ENCODE measurements around the gene OLFM2. TPM values are rescaled to one million over a fixed set of nuclear protein-coding genes. Genes with fewer than 3 reads are reported as not detected.
"Not testable (repeated sequence)": the region's sequence is repeated elsewhere in the genome, so short reads cannot be mapped to it uniquely, and the experiment has no call there.

Gene OLFM2
- total RNA-seq, 3 donors from 2014 or later: 7.2 to 42.6 (median 8.8) TPM

GRCh38 chr19:9953802-9954542 is 17.7 kb upstream of the OLFM2 start:
- H3K36me3 ChIP-seq: no peaks in the 10 kb centered on the region
- H3K9me3 ChIP-seq: no peaks in the 10 kb centered on the region
- no peak overlapping the region for H3K4me3 ChIP-seq
- H3K4me1 ChIP-seq: no peaks in the 10 kb centered on the region
- H3K27me3 ChIP-seq: no peaks in the 10 kb centered on the region
- no peak overlapping the region for H3K27ac ChIP-seq
- TF ChIP-seq POLR2AphosphoS5 (IDR thresholded peaks at IDR 0.05) (no peak), CTCF (IDR thresholded peaks at IDR 0.05) (no peak), POLR2A (IDR thresholded peaks at IDR 0.05) (no peak)
- no peak for DNase-seq (ENCODE audit: low spot score in 2 of 2)
- intact Hi-C loops (cut with DNase I; ENCODE audit: low total_unique reads): no loop called here

- Histone ChIP-seq H3K4me3 (no peak overlapping the region), H3K36me3 (no peaks in the 10 kb centered on the region), H3K27ac (no peak overlapping the region), H3K9me3 (no peaks in the 10 kb centered on the region), H3K27me3 (no peaks in the 10 kb centered on the region), H3K4me1 (no peaks in the 10 kb centered on the region)
- TF ChIP-seq POLR2AphosphoS5 (IDR thresholded peaks at IDR 0.05): no peak
- no peak for TF ChIP-seq CTCF (IDR thresholded peaks at IDR 0.05)
- intact Hi-C loops (cut with DNase I; ENCODE audit: low total_unique reads): no loop called here
- DNase-seq (ENCODE audit: low spot score in 2 of 2): no peak
Observed at GRCh38 chr19:9952276-9952675, 16.0 kb upstream of the OLFM2 start.

- Histone ChIP-seq H3K27me3 (no peaks in the 10 kb centered on the region), H3K4me1 (no peaks in the 10 kb centered on the region), H3K9me3 (no peaks in the 10 kb centered on the region), H3K36me3 (no peaks in the 10 kb centered on the region), H3K4me3 (no peak overlapping the region), H3K27ac (no peak overlapping the region)
- no peak for DNase-seq (ENCODE audit: low spot score in 2 of 2)
- TF ChIP-seq POLR2AphosphoS5 (IDR thresholded peaks at IDR 0.05) (no peak), CTCF (IDR thresholded peaks at IDR 0.05) (no peak), POLR2A (IDR thresholded peaks at IDR 0.05) (no peak)
- intact Hi-C loops (cut with DNase I; ENCODE audit: low total_unique reads): no loop called here
Observed at GRCh38 chr19:9947441-9947840, 11.1 kb upstream of the OLFM2 start.

GRCh38 chr19:9946528-9947125 is 10.3 kb upstream of the OLFM2 start:
- H3K4me1 ChIP-seq; H3K36me3 ChIP-seq; H3K4me3 ChIP-seq; H3K27me3 ChIP-seq; intact Hi-C loops (cut with DNase I; ENCODE audit: low total_unique reads); DNase-seq (ENCODE audit: low spot score in 2 of 2); H3K27ac ChIP-seq; H3K9me3 ChIP-seq: not testable (repeated sequence)

- H3K4me1 ChIP-seq: no peaks in the 10 kb centered on the region
- H3K27ac ChIP-seq: peak overlapping the region; percentile 54 to 65
- no peak for TF ChIP-seq CTCF (IDR thresholded peaks at IDR 0.05)
- TF ChIP-seq POLR2A (IDR thresholded peaks at IDR 0.05): no peak
- TF ChIP-seq POLR2AphosphoS5 (IDR thresholded peaks at IDR 0.05): peak; percentile 40 to 70 (median 66)
- no peaks in the 10 kb centered on the region for H3K36me3 ChIP-seq
- H3K27me3 ChIP-seq: no peaks in the 10 kb centered on the region
- DNase-seq (ENCODE audit: low spot score in 2 of 2): peak; percentile 67 to 68
- intact Hi-C loops (cut with DNase I; ENCODE audit: low total_unique reads): no loop called here
- H3K9me3 ChIP-seq: peaks cover 7% of the 10 kb centered on the region in 2 donors
- H3K4me3 ChIP-seq: no peak overlapping the region
Observed at GRCh38 chr19:9945319-9945966, 9.1 kb upstream of the OLFM2 start.

All from breast epithelium (tissue), 4 donors.